ENCODE data around the gene P4HTM. TPM values are rescaled to one million over a fixed set of nuclear protein-coding genes. Genes with fewer than 3 reads are reported as not detected.
A peak's percentile ranks its signal among the peaks of the same experiment; 100 is the strongest.

Gene P4HTM
- total RNA-seq, 1 donor, result 59.0 TPM

Small RNAs within 50 kb of the gene (small RNA-seq; reads per million reads assigned to genes)
- gene MIR191 (36,688 reads per million, percentile 100 among the genes with 10 or more reads in this experiment), gene MIR425 (1,416 reads per million, percentile 99 among the genes with 10 or more reads in this experiment)

Other genes starting within 250 kb of the P4HTM start
- 20.5 TPM for gene PRKAR2A, start 142.4 kb upstream of the P4HTM start, total RNA-seq
- gene SLC25A20, start 91.4 kb upstream of the P4HTM start, total RNA-seq, result 25.6 TPM
- gene ARIH2, start 71.4 kb upstream of the P4HTM start, total RNA-seq, result 71.4 TPM
- 344 TPM for gene WDR6, start 17.1 kb downstream of the P4HTM start, total RNA-seq
- 83.7 TPM for gene DALRD3, start 28.3 kb downstream of the P4HTM start, total RNA-seq
- 145 TPM for gene NDUFAF3, start 31.9 kb downstream of the P4HTM start, total RNA-seq
- 612 TPM for gene IMPDH2, start 39.2 kb downstream of the P4HTM start, total RNA-seq
- 127 TPM for gene QRICH1, start 103.8 kb downstream of the P4HTM start, total RNA-seq
- gene QARS1, start 114.5 kb downstream of the P4HTM start, total RNA-seq, result 1,148 TPM
- gene USP19, start 130.6 kb downstream of the P4HTM start, total RNA-seq, result 75.4 TPM
- 78.9 TPM for gene LAMB2, start 142.8 kb downstream of the P4HTM start, total RNA-seq
- gene CCDC71, start 176.1 kb downstream of the P4HTM start, total RNA-seq, result 61.4 TPM
- 27.5 TPM for gene KLHDC8B, start 181.4 kb downstream of the P4HTM start, total RNA-seq